ENCODE results near the gene EIF4E3. TPM values are rescaled to one million over a fixed set of nuclear protein-coding genes. Genes with fewer than 3 reads are reported as not detected.

EIF4E3 gene
- total RNA-seq, 1 donor from 2014 or later: 48.9 TPM

GRCh38 chr3:71640331-71640983, 84.7 kb downstream of the EIF4E3 start:
- no peaks in the 10 kb centered on the region for H3K36me3 ChIP-seq
- intact Hi-C loops (cut with micrococcal nuclease): no loop called here
- no peak overlapping the region for H3K27ac ChIP-seq (replicated peaks)

GRCh38 chr3:71636482-71636881, 88.7 kb downstream of the EIF4E3 start:
- Histone ChIP-seq H3K4me3 (no peak overlapping the region), H3K27me3 (ENCODE audit: low read depth) (no peaks in the 10 kb centered on the region), H3K27ac (replicated peaks) (no peak overlapping the region), H3K4me1 (no peaks in the 10 kb centered on the region), H3K9me3 (replicated peaks) (no peaks in the 10 kb centered on the region), H3K36me3 (no peaks in the 10 kb centered on the region)
- TF ChIP-seq CTCF (IDR thresholded peaks at IDR 0.05; ENCODE audit: borderline replicate concordance): no peak
- no peak for DNase-seq
- intact Hi-C loops (cut with micrococcal nuclease): no loop called here

More at GRCh38 chr3:71640331-71640983, 84.7 kb downstream of the EIF4E3 start:
- Histone ChIP-seq H3K4me1 (no peaks in the 10 kb centered on the region), H3K9me3 (replicated peaks) (no peaks in the 10 kb centered on the region), H3K4me3 (no peak overlapping the region), H3K27me3 (ENCODE audit: low read depth) (no peaks in the 10 kb centered on the region)
- no peak for DNase-seq
- no peak for TF ChIP-seq CTCF (IDR thresholded peaks at IDR 0.05; ENCODE audit: borderline replicate concordance)

GRCh38 chr3:71636001-71636400, 89.2 kb downstream of the EIF4E3 start:
- no peak for DNase-seq
- no peak for TF ChIP-seq CTCF (IDR thresholded peaks at IDR 0.05; ENCODE audit: borderline replicate concordance)

GRCh38 chr3:71634671-71635070, 90.5 kb downstream of the EIF4E3 start:
- TF ChIP-seq CTCF (IDR thresholded peaks at IDR 0.05; ENCODE audit: borderline replicate concordance): no peak
- no peaks in the 10 kb centered on the region for H3K9me3 ChIP-seq (replicated peaks)
- no peaks in the 10 kb centered on the region for H3K27me3 ChIP-seq (ENCODE audit: low read depth)
- intact Hi-C loops (cut with micrococcal nuclease): no loop called here
- no peak overlapping the region for H3K4me3 ChIP-seq
- H3K4me1 ChIP-seq: no peaks in the 10 kb centered on the region
- DNase-seq: no peak
- H3K36me3 ChIP-seq: no peaks in the 10 kb centered on the region
- no peak overlapping the region for H3K27ac ChIP-seq (replicated peaks)

More at GRCh38 chr3:71636001-71636400, 89.2 kb downstream of the EIF4E3 start:
- Histone ChIP-seq H3K9me3 (replicated peaks) (no peaks in the 10 kb centered on the region), H3K4me3 (no peak overlapping the region), H3K36me3 (no peaks in the 10 kb centered on the region), H3K27ac (replicated peaks) (no peak overlapping the region), H3K27me3 (ENCODE audit: low read depth) (no peaks in the 10 kb centered on the region), H3K4me1 (no peaks in the 10 kb centered on the region)
- intact Hi-C loops (cut with micrococcal nuclease): no loop called here

- Histone ChIP-seq H3K4me3 (no peak overlapping the region), H3K36me3 (no peaks in the 10 kb centered on the region), H3K27ac (replicated peaks) (no peak overlapping the region), H3K9me3 (replicated peaks) (no peaks in the 10 kb centered on the region), H3K4me1 (no peaks in the 10 kb centered on the region), H3K27me3 (ENCODE audit: low read depth) (no peaks in the 10 kb centered on the region)
- intact Hi-C loops (cut with micrococcal nuclease): no loop called here
- no peak for TF ChIP-seq CTCF (IDR thresholded peaks at IDR 0.05; ENCODE audit: borderline replicate concordance)
- DNase-seq: no peak
Measured at GRCh38 chr3:71629711-71630110, 95.5 kb downstream of the EIF4E3 start.

Measured in left ventricle myocardium inferior (tissue), 1 donor.